Ishikawa (cell line): ENCODE measurements around the gene PLN.

ENCODE experiments used
- CEBPB ChIP-seq: IDR thresholded peaks from 2 replicates; pipeline ENCODE4 v1.6.1; 2012
- CREB1 ChIP-seq: IDR thresholded peaks from 2 replicates; pipeline ENCODE4 v1.6.1; 2012; ENCODE audit warnings: low read depth
- EGR1 ChIP-seq: IDR thresholded peaks from 2 replicates; pipeline ENCODE4 v1.6.1; 2012
- EP300 ChIP-seq: IDR thresholded peaks from 2 replicates; pipeline ENCODE4 v1.6.1; 2012; ENCODE audit warnings: borderline replicate concordance
- FOXM1 ChIP-seq: IDR thresholded peaks from 2 replicates; pipeline ENCODE4 v1.6.1; 2012; ENCODE audit warnings: low read depth, borderline replicate concordance
- MAX ChIP-seq: IDR thresholded peaks from 2 replicates; pipeline ENCODE4 v1.6.1; 2012
- NFIC ChIP-seq: IDR thresholded peaks from 2 replicates; pipeline ENCODE4 v1.6.1; 2012
- RAD21 ChIP-seq: IDR thresholded peaks from 2 replicates; pipeline ENCODE4 v1.6.1; 2012; ENCODE audit warnings: low read depth
- REST ChIP-seq: IDR thresholded peaks from 2 replicates; pipeline ENCODE4 v1.6.1; 2012; ENCODE audit warnings: low read depth, mild to moderate bottlenecking
- TAF1 ChIP-seq: IDR thresholded peaks from 2 replicates; pipeline ENCODE4 v1.6.1; 2012; ENCODE audit warnings: low read depth, mild to moderate bottlenecking
- TCF12 ChIP-seq: IDR thresholded peaks from 2 replicates; pipeline ENCODE4 v1.6.1; 2012; ENCODE audit warnings: low read depth
- TEAD4 ChIP-seq: IDR thresholded peaks from 2 replicates; pipeline ENCODE4 v1.6.1; 2012
- USF1 ChIP-seq: IDR thresholded peaks from 2 replicates; pipeline ENCODE4 v1.6.1; 2012
- YY1 ChIP-seq: IDR thresholded peaks from 2 replicates; pipeline ENCODE4 v1.6.1; 2012; ENCODE audit warnings: low read depth
- ZBTB7A ChIP-seq: IDR thresholded peaks from 2 replicates; pipeline ENCODE4 v1.6.1; 2012; ENCODE audit warnings: low read depth

PLN gene

GRCh38 chr6:118535176-118535844 lies 12.8 kb upstream of the PLN start:
- TF ChIP-seq TCF12 (no peak), CEBPB (no peak), USF1 (no peak), ZBTB7A (no peak), RAD21 (no peak), FOXM1 (no peak), MAX (no peak), TAF1 (no peak), YY1 (no peak), EGR1 (no peak), REST (no peak), NFIC (no peak), CREB1 (no peak), TEAD4 (no peak), EP300 (no peak)

GRCh38 chr6:118536478-118536877 lies 11.6 kb upstream of the PLN start:
- TF ChIP-seq EP300 (no peak), USF1 (no peak), TAF1 (no peak), RAD21 (no peak), TCF12 (no peak), TEAD4 (no peak)

- no peak for TF ChIP-seq MAX
- no peak for TF ChIP-seq USF1
- TF ChIP-seq REST, result no peak
- TF ChIP-seq CEBPB, result no peak
- TF ChIP-seq TCF12, result no peak
- no peak for TF ChIP-seq ZBTB7A
- TF ChIP-seq CREB1, result no peak
These were observed 10.5 kb upstream of the PLN start for GRCh38 chr6:118537574-118537973.

GRCh38 chr6:118542184-118542952 lies 5.7 kb upstream of the PLN start:
- TF ChIP-seq TCF12 (no peak), CEBPB (no peak), RAD21 (no peak), MAX (no peak), YY1 (no peak), TAF1 (no peak), USF1 (no peak), EGR1 (no peak), REST (no peak), FOXM1 (no peak), TEAD4 (no peak)
